Measurements from ENCODE around the gene DYNLT2. TPM values are rescaled to one million over a fixed set of nuclear protein-coding genes. Genes with fewer than 3 reads are reported as not detected.
"Not testable (repeated sequence)": the region's sequence is repeated elsewhere in the genome, so short reads cannot be mapped to it uniquely, and the experiment has no call there.

The DYNLT2 gene
- total RNA-seq, 1 donor: 2.2 TPM

- H3K36me3 ChIP-seq (ENCODE audit: insufficient read depth, low read length): peaks cover 17% of the 10 kb centered on the region
- peak overlapping the region; percentile 84 for H3K27ac ChIP-seq (ENCODE audit: low read depth, low read length)
- H3K4me2 ChIP-seq (ENCODE audit: insufficient read depth, low read length): peak overlapping the region; percentile 83
- H3K4me1 ChIP-seq (ENCODE audit: insufficient read depth, low read length): peaks cover 48% of the 10 kb centered on the region
- H3K79me2 ChIP-seq (ENCODE audit: insufficient read depth, low read length): peaks cover 55% of the 10 kb centered on the region
- TF ChIP-seq CTCF (IDR thresholded peaks at IDR 0.05; ENCODE audit: extremely low read depth, low read depth, low read length): no peak
- peak overlapping the region; percentile 91 for H2AFZ ChIP-seq (ENCODE audit: low read length)
- peaks cover 24% of the 10 kb centered on the region for H4K20me1 ChIP-seq (ENCODE audit: insufficient read depth, low read length)
- H3K9me3 ChIP-seq (ENCODE audit: low read depth, low read length): no peaks in the 10 kb centered on the region
- H3K4me3 ChIP-seq (ENCODE audit: insufficient read depth, low read length): peak overlapping the region; percentile 91
- no peaks in the 10 kb centered on the region for H3K27me3 ChIP-seq (ENCODE audit: insufficient read depth, low read length)
- DNase-seq (ENCODE audit: insufficient read length, low spot score, missing footprints): peak; percentile 62
These were observed 49.9 kb downstream of the DYNLT2 start for GRCh38 chr6:169701311-169701953.

- Histone ChIP-seq H3K4me2 (ENCODE audit: insufficient read depth, low read length) (peak overlapping the region; percentile 83), H4K20me1 (ENCODE audit: insufficient read depth, low read length) (peaks cover 21% of the 10 kb centered on the region), H3K4me1 (ENCODE audit: insufficient read depth, low read length) (peaks cover 48% of the 10 kb centered on the region), H3K27me3 (ENCODE audit: insufficient read depth, low read length) (no peaks in the 10 kb centered on the region), H3K4me3 (ENCODE audit: insufficient read depth, low read length) (peak overlapping the region; percentile 91), H3K36me3 (ENCODE audit: insufficient read depth, low read length) (peaks cover 17% of the 10 kb centered on the region), H3K9me3 (ENCODE audit: low read depth, low read length) (no peaks in the 10 kb centered on the region), H2AFZ (ENCODE audit: low read length) (peak overlapping the region; percentile 52), H3K27ac (ENCODE audit: low read depth, low read length) (no peak overlapping the region), H3K79me2 (ENCODE audit: insufficient read depth, low read length) (peaks cover 61% of the 10 kb centered on the region)
- no peak for TF ChIP-seq CTCF (IDR thresholded peaks at IDR 0.05; ENCODE audit: extremely low read depth, low read depth, low read length)
- no peak for DNase-seq (ENCODE audit: insufficient read length, low spot score, missing footprints)
These were observed 51.1 kb downstream of the DYNLT2 start for GRCh38 chr6:169700296-169700695.

GRCh38 chr6:169697115-169697514, 54.3 kb downstream of the DYNLT2 start:
- not testable (repeated sequence) for H2AFZ ChIP-seq (ENCODE audit: low read length); H3K27ac ChIP-seq (ENCODE audit: low read depth, low read length)

More at GRCh38 chr6:169697115-169697514, 54.3 kb downstream of the DYNLT2 start:
- not testable (repeated sequence) for H3K4me2 ChIP-seq (ENCODE audit: insufficient read depth, low read length); H3K9me3 ChIP-seq (ENCODE audit: low read depth, low read length); H4K20me1 ChIP-seq (ENCODE audit: insufficient read depth, low read length); H3K4me3 ChIP-seq (ENCODE audit: insufficient read depth, low read length); H3K36me3 ChIP-seq (ENCODE audit: insufficient read depth, low read length); H3K27me3 ChIP-seq (ENCODE audit: insufficient read depth, low read length); DNase-seq (ENCODE audit: insufficient read length, low spot score, missing footprints)
- H3K79me2 ChIP-seq (ENCODE audit: insufficient read depth, low read length): peaks cover 43% of the 10 kb centered on the region
- peak; percentile 34 for TF ChIP-seq CTCF (IDR thresholded peaks at IDR 0.05; ENCODE audit: extremely low read depth, low read depth, low read length)
- H3K4me1 ChIP-seq (ENCODE audit: insufficient read depth, low read length): peaks cover 26% of the 10 kb centered on the region
